ENCODE results near the gene BCL11A.

Gene BCL11A

DNA sequence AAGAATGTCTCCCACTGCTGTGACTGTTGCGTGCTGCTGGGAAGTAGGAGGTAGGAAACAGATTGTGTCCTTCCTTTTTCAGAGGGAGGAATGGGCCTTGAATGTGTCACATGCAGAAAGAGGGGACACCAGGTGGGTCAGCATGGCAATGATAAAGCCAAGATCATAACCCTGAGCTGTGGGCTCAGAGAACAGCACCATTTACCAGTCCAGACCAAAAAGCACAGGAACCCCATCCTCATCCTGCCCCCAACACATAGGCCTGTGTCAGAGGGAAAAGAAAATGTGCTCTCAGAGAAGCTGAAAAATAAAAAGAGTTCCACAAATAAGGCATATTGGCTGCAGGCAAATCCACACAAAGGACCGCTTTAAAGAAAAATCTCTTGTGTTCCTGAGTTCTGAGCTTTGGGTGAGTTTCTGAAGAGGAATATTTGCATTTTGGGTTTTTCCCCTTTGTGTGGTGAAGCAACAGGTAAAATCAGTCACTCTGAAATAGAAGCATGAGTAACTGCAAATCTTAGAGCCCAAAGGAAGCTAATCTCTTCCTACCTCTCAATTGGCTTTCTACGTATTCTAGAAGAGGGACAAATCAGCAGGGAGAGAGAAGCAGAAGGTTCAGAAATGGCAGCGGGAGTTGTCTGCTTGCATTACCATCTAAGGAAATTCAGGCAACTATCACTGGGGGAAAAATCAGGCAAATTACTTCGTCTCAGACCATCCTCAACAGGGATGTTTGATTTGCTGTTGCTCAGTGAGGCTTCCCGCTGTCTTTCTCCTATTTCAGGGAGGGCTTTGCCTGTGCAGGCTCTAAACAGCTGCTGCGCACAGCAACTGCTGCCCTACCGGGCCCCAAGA, 106.8 kb downstream of the BCL11A start:
- TF ChIP-seq, protein P1, sequence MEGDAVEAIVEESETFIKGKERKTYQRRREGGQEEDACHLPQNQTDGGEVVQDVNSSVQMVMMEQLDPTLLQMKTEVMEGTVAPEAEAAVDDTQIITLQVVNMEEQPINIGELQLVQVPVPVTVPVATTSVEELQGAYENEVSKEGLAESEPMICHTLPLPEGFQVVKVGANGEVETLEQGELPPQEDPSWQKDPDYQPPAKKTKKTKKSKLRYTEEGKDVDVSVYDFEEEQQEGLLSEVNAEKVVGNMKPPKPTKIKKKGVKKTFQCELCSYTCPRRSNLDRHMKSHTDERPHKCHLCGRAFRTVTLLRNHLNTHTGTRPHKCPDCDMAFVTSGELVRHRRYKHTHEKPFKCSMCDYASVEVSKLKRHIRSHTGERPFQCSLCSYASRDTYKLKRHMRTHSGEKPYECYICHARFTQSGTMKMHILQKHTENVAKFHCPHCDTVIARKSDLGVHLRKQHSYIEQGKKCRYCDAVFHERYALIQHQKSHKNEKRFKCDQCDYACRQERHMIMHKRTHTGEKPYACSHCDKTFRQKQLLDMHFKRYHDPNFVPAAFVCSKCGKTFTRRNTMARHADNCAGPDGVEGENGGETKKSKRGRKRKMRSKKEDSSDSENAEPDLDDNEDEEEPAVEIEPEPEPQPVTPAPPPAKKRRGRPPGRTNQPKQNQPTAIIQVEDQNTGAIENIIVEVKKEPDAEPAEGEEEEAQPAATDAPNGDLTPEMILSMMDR (conservative IDR thresholded peaks at IDR 0.05; ENCODE audit: low read depth, low read length) = no peak
- no peak overlapping the region for H3K4me3 ChIP-seq (ENCODE audit: low read length)
- no peak for DNase-seq (ENCODE audit: low read depth)

DNA sequence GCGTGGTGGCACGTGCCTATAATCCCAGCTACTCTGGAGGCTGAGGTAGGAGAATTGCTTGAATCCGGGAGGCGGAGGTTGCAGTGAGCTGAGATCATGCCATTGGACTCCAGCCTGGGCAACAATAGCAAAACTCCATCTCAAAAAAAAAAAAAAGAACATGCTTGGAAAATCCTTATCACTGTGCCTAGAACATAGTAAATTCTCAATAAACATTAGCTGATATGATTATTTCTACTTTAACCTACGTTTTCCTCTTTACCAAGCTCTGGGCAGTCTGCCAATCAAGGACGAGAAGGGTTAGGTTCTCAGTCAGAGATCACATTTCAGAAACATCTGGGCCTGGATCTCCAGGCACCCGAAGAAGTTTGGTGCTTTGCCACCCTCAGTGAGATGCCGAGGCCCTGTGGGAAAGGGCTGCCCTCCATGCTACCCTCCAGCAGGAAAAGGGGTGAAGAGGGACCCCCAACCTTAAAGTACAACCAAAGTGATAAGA, 107.7 kb downstream of the BCL11A start:
- DNase-seq (ENCODE audit: low read depth) = no peak
- H3K4me3 ChIP-seq (ENCODE audit: low read length) = no peak overlapping the region
- TF ChIP-seq, protein P1 (conservative IDR thresholded peaks at IDR 0.05; ENCODE audit: low read depth, low read length) = no peak

- TF ChIP-seq, protein P1 (conservative IDR thresholded peaks at IDR 0.05; ENCODE audit: low read depth, low read length) = no peak
- no peak overlapping the region for H3K4me3 ChIP-seq (ENCODE audit: low read length)
- no peak for DNase-seq (ENCODE audit: low read depth)
Observed at GRCh38 chr2:60442608-60443007, 110.8 kb downstream of the BCL11A start.

DNA sequence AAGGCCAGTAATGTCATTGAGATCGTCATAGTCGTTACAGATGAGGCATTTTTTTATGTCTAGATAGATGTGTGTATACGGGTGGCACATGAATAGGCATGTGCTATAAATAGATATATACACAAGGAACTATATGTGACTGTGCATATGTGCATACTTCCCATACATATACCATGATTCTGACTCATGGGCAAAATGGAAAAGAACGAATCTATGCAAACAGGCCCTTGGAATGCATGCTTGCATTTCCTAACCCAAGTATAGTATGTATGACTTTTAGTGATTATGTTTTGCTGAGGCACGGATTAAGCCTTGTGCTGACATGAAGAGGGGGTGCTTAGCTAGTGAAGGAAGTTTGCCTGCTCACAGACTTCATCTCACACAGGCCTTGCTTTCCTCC, 111.7 kb downstream of the BCL11A start:
- H3K4me3 ChIP-seq (ENCODE audit: low read length) = no peak overlapping the region
- DNase-seq (ENCODE audit: low read depth) = peak; percentile 12
- TF ChIP-seq, protein P1 (conservative IDR thresholded peaks at IDR 0.05; ENCODE audit: low read depth, low read length) = no peak

DNA sequence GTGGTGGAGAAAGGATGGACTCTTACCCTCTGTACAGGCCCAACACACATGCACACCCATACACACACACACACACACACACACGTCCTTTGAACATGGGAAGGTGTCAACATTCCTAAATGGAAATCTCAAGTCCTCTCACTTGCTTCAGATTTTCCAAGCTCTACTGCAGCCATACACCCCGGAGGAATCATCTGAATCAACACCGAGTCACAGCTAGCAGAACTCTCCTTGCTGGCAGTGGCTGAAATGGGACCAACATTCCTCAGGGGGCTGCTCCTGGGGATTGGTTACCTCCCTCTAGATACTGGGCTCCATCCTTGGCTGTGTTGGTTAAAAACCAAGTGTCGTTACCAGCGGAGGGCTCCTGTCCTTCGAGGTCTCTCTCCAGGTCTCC, 112.7 kb downstream of the BCL11A start:
- TF ChIP-seq, protein P1 (conservative IDR thresholded peaks at IDR 0.05; ENCODE audit: low read depth, low read length) = no peak
- DNase-seq (ENCODE audit: low read depth) = no peak
- no peak overlapping the region for H3K4me3 ChIP-seq (ENCODE audit: low read length)

DNA sequence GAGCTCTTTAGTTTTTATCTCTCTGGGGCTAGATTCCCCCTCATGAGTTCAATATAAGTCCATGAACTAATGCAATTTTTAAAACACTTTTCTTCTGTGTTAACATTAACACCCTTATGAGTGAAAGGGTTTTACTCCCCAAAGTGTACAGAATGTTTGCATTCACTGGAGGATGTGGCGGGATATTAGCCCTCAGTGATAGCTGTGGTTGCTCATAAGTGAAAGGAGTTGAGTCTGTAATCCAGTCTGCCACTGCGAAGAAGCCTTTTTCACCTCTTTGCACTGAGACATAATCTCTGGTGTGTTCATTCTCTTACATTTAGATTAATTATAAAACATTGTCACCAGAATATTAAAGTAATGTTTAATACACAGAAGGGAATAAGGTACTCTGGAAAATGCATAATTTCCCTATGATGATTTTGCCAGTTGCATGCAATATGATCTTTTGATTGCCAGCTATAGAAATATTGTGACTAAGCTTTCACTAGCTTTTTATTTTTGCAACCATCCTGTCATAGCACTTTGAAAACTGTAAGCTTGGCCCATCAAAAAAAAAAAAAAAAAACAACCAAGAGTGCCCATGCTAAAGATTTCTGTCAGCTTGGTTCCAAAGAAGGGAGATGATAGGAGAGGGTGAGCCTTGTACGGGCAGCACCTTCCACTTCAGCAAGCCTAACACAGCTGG, 113.2 kb downstream of the BCL11A start:
- H3K4me3 ChIP-seq (ENCODE audit: low read length) = no peak overlapping the region

More for the DNA sequence above, 113.2 kb downstream of the BCL11A start:
- no peak for DNase-seq (ENCODE audit: low read depth)
- TF ChIP-seq, protein P1 (conservative IDR thresholded peaks at IDR 0.05; ENCODE audit: low read depth, low read length) = no peak

All from retinal pigment epithelial cell (primary cell).